Neural cell (in vitro differentiated cells): ENCODE measurements around the gene TRAF2. TPM values are rescaled to one million over a fixed set of nuclear protein-coding genes. Genes with fewer than 3 reads are reported as not detected.
A peak's percentile ranks its signal among the peaks of the same experiment; 100 is the strongest.

ENCODE experiments used
- H2AFZ ChIP-seq: fragments of 200-600, 300-800 bp; sonication (generic), shearing (Covaris generic); 2 replicates; pipeline ENCODE4 v1.6.0; 2014; ENCODE audit warnings: low read depth, mild to moderate bottlenecking, antibody characterized with exemption, low read length, moderate library complexity
- H3F3A ChIP-seq: fragments of 200-600 bp; shearing (Covaris generic); 2 replicates; pipeline ENCODE4 v1.6.1; 2016; ENCODE audit warnings: mild to moderate bottlenecking, moderate library complexity, mixed read lengths, antibody characterized with exemption, low read length; ENCODE audit not compliant: insufficient read depth, poor library complexity, severe bottlenecking
- H3K27ac ChIP-seq: fragments of 200-600, 300-800 bp; sonication (generic), shearing (Covaris generic); 2 replicates; pipeline ENCODE4 v1.5.1; 2014; ENCODE audit warnings: mild to moderate bottlenecking, low read length, moderate library complexity
- H3K27me3 ChIP-seq: fragments of 300-800, 200-600 bp; sonication (generic), shearing (Covaris generic); 2 replicates; pipeline ENCODE4 v1.6.0; 2014; ENCODE audit warnings: mild to moderate bottlenecking, low read depth, low read length, moderate library complexity; ENCODE audit not compliant: insufficient read depth
- H3K36me3 ChIP-seq: fragments of 300-800, 200-600 bp; sonication (generic), shearing (Covaris generic); 2 replicates; pipeline ENCODE4 v1.5.1; 2014; ENCODE audit warnings: mild to moderate bottlenecking, antibody characterized with exemption, low read length, moderate library complexity; ENCODE audit not compliant: insufficient read depth
- H3K4me2 ChIP-seq: fragments of 300-800, 200-600 bp; sonication (generic), shearing (Covaris generic); 2 replicates; pipeline ENCODE4 v1.6.0; 2014; ENCODE audit warnings: mild to moderate bottlenecking, low read length
- H3K4me3 ChIP-seq: fragments of 300-800, 200-600 bp; sonication (generic), shearing (Covaris generic); 2 replicates; pipeline ENCODE4 v1.5.1; 2014; ENCODE audit warnings: mild to moderate bottlenecking, low read length, moderate library complexity
- H3K79me2 ChIP-seq: fragments of 200-600 bp; shearing (Covaris generic); replicated peaks from 2 replicates; pipeline ENCODE4 v1.6.0; 2014; ENCODE audit warnings: mild to moderate bottlenecking, low read length, moderate library complexity; ENCODE audit not compliant: insufficient read depth
- H3K9ac ChIP-seq: fragments of 300-800, 200-600 bp; sonication (generic), shearing (Covaris generic); 2 replicates; pipeline ENCODE4 v1.6.1; 2016; ENCODE audit warnings: mild to moderate bottlenecking, low read length, mixed read lengths
- H3K9me2 ChIP-seq: fragments of 200-600 bp; shearing (Covaris generic); 2 replicates; pipeline ENCODE4 v1.6.1; 2016; ENCODE audit warnings: mild to moderate bottlenecking, low read length, mixed read lengths; ENCODE audit not compliant: insufficient read depth
- H3K9me3 ChIP-seq: fragments of 200-600, 300-800 bp; sonication (generic), shearing (Covaris generic); 2 replicates; pipeline ENCODE4 v1.6.1; 2016; ENCODE audit warnings: mild to moderate bottlenecking, mixed run types, low read length, moderate library complexity, mixed read lengths
- H4K20me1 ChIP-seq: fragments of 200-600 bp; shearing (Covaris generic); 2 replicates; pipeline ENCODE4 v1.6.1; 2016; ENCODE audit warnings: mild to moderate bottlenecking, mixed run types; ENCODE audit not compliant: insufficient read depth
- EP300 ChIP-seq: fragments of 450-650 bp; conservative IDR thresholded peaks from 2 replicates; pipeline ENCODE4 v1.6.1; 2014; ENCODE audit warnings: antibody characterized with exemption, mild to moderate bottlenecking, moderate library complexity; ENCODE audit not compliant: poor library complexity, severe bottlenecking
- EZH2 ChIP-seq: fragments of 200-600, 300-800 bp; shearing (Covaris generic), sonication (generic); IDR thresholded peaks from 2 replicates; pipeline ENCODE4 v1.6.1; 2014; ENCODE audit warnings: antibody characterized with exemption, low read length, borderline replicate concordance, mild to moderate bottlenecking; ENCODE audit not compliant: insufficient read depth, poor library complexity, severe bottlenecking
- MXI1 ChIP-seq: fragments of 450-650 bp; conservative IDR thresholded peaks from 2 replicates; pipeline ENCODE4 v1.6.1; 2014; ENCODE audit warnings: antibody characterized with exemption, mild to moderate bottlenecking; ENCODE audit not compliant: poor library complexity, severe bottlenecking
- POLR2AphosphoS5 ChIP-seq: IDR thresholded peaks from 2 replicates; pipeline ENCODE4 v1.6.1; 2012
- RAD21 ChIP-seq: fragments of 450-650 bp; conservative IDR thresholded peaks from 2 replicates; pipeline ENCODE4 v1.6.1; 2014; ENCODE audit warnings: antibody characterized with exemption, mild to moderate bottlenecking, moderate library complexity
- SMC3 ChIP-seq: fragments of 450-650 bp; conservative IDR thresholded peaks from 2 replicates; pipeline ENCODE4 v1.6.1; 2014; ENCODE audit warnings: antibody characterized with exemption, mild to moderate bottlenecking, moderate library complexity; ENCODE audit not compliant: poor library complexity
- TAF1 ChIP-seq: IDR thresholded peaks from 2 replicates; pipeline ENCODE4 v1.6.1; 2012; ENCODE audit warnings: low read depth
- polyA plus RNA-seq: library from polyadenylated mRNA; depleted of rRNA; stranded (reverse); fragments of >200 nt; gene quantifications from 2 replicates; pipeline ENCODE4 v1.2.3, GENCODE V29; 2014
- TF ChIP-seq, protein P1 (sequence below): fragments of 450-650 bp; IDR thresholded peaks from 2 replicates; pipeline ENCODE4 v1.5.1; 2014; ENCODE audit warnings: antibody characterized with exemption, mild to moderate bottlenecking, moderate library complexity; ENCODE audit not compliant: poor library complexity, severe bottlenecking
- TF ChIP-seq, protein P2 (sequence below): IDR thresholded peaks from 2 replicates; pipeline ENCODE4 v1.6.1; 2012; ENCODE audit warnings: borderline replicate concordance

TRAF2 gene
- polyA plus RNA-seq, 1 donor from 2014 or later: 14.6 TPM

DNA sequence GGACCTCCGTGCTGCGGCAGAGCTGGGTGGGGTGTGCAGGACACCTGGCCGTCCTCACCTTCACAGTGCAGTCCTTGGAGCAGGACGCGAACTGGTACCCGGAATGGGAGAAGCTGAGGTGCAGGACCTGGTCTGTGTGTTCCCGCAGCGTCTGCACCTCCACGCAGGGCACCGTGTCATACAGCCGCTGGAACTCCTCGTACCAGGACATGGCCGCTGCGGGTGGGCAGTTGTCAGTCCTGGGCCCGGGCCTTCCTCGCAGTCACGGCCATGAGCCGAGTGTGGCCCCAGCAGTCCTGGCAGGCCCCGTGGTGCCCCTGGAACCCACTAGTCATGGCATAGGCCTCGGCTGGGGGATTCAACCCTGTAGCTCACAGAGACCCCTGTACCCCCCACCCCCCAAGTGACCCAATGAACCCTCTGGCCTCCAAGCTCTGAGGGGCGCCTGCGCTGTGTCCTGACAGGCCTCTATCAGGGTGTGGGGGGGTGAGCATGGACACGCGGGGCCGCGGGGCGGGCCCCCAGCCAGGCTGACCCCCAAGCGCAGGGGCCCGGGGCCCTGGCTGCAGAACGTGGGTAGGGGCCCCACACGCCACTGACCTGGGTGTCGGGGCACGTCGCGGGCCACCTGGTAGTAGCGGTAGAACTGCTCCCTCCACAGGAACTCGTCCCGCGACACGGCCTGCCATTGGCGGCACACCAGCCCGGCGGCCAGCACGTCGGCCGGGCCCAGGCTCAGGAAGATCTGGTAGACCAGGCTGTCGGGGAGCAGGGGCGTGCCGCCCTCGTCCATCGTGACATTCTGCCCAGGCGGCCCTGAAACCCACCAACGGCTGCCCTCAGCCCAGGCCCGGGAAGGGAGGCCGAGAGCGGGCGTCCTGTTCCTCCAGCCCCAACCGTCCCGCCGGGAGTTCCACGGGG lies 57.2 kb downstream of the TRAF2 start:
- peak overlapping the region; percentile 97 for H3K4me3 ChIP-seq
- TF ChIP-seq, protein P1, sequence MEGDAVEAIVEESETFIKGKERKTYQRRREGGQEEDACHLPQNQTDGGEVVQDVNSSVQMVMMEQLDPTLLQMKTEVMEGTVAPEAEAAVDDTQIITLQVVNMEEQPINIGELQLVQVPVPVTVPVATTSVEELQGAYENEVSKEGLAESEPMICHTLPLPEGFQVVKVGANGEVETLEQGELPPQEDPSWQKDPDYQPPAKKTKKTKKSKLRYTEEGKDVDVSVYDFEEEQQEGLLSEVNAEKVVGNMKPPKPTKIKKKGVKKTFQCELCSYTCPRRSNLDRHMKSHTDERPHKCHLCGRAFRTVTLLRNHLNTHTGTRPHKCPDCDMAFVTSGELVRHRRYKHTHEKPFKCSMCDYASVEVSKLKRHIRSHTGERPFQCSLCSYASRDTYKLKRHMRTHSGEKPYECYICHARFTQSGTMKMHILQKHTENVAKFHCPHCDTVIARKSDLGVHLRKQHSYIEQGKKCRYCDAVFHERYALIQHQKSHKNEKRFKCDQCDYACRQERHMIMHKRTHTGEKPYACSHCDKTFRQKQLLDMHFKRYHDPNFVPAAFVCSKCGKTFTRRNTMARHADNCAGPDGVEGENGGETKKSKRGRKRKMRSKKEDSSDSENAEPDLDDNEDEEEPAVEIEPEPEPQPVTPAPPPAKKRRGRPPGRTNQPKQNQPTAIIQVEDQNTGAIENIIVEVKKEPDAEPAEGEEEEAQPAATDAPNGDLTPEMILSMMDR: no peak
- TF ChIP-seq, protein P2, sequence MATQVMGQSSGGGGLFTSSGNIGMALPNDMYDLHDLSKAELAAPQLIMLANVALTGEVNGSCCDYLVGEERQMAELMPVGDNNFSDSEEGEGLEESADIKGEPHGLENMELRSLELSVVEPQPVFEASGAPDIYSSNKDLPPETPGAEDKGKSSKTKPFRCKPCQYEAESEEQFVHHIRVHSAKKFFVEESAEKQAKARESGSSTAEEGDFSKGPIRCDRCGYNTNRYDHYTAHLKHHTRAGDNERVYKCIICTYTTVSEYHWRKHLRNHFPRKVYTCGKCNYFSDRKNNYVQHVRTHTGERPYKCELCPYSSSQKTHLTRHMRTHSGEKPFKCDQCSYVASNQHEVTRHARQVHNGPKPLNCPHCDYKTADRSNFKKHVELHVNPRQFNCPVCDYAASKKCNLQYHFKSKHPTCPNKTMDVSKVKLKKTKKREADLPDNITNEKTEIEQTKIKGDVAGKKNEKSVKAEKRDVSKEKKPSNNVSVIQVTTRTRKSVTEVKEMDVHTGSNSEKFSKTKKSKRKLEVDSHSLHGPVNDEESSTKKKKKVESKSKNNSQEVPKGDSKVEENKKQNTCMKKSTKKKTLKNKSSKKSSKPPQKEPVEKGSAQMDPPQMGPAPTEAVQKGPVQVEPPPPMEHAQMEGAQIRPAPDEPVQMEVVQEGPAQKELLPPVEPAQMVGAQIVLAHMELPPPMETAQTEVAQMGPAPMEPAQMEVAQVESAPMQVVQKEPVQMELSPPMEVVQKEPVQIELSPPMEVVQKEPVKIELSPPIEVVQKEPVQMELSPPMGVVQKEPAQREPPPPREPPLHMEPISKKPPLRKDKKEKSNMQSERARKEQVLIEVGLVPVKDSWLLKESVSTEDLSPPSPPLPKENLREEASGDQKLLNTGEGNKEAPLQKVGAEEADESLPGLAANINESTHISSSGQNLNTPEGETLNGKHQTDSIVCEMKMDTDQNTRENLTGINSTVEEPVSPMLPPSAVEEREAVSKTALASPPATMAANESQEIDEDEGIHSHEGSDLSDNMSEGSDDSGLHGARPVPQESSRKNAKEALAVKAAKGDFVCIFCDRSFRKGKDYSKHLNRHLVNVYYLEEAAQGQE: no peak
- no peak for TF ChIP-seq EZH2
- TF ChIP-seq TAF1: no peak
- TF ChIP-seq POLR2AphosphoS5: no peak
- TF ChIP-seq RAD21: no peak
- TF ChIP-seq MXI1: no peak
- no peak for TF ChIP-seq SMC3
- TF ChIP-seq EP300: no peak
- peaks cover 6% of the 10 kb centered on the region for H3K36me3 ChIP-seq
- H3F3A ChIP-seq: no peaks in the 10 kb centered on the region
- H3K9me3 ChIP-seq: no peaks in the 10 kb centered on the region
- H3K4me2 ChIP-seq: peak overlapping the region; percentile 44
- no peaks in the 10 kb centered on the region for H4K20me1 ChIP-seq
- H2AFZ ChIP-seq: no peak overlapping the region
- peaks cover 8% of the 10 kb centered on the region for H3K79me2 ChIP-seq
- H3K27me3 ChIP-seq: no peaks in the 10 kb centered on the region
- peak overlapping the region; percentile 74 for H3K9ac ChIP-seq
- no peak overlapping the region for H3K27ac ChIP-seq
- no peaks in the 10 kb centered on the region for H3K9me2 ChIP-seq

DNA sequence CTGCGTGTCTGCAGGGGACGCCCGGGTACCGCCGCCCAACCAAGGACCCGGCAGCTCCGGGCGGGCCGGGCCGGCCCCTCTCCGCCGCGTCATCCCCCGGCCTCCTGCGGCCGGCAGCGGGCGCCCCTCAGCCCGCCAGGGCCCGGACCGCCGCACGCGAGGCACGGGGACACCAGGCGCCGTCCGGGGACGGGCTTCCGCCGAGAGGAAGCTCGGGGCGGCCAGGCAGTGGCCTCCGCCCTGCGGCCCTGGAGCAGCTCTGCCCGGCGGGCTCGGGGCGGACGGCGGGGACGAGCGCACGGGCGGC lies 57.8 kb downstream of the TRAF2 start:
- Histone ChIP-seq H3K9me3 (no peaks in the 10 kb centered on the region), H3K9me2 (no peaks in the 10 kb centered on the region), H3K79me2 (peaks cover 8% of the 10 kb centered on the region), H3K4me3 (peak overlapping the region; percentile 97), H4K20me1 (no peaks in the 10 kb centered on the region), H3K36me3 (peaks cover 6% of the 10 kb centered on the region), H3K27me3 (no peaks in the 10 kb centered on the region), H3F3A (no peaks in the 10 kb centered on the region), H3K4me2 (no peak overlapping the region), H3K9ac (peak overlapping the region; percentile 74), H3K27ac (no peak overlapping the region), H2AFZ (no peak overlapping the region)
- no peak for TF ChIP-seq MXI1
- no peak for TF ChIP-seq EZH2
- TF ChIP-seq, protein P1: no peak
- no peak for TF ChIP-seq TAF1
- TF ChIP-seq, protein P2: no peak
- no peak for TF ChIP-seq SMC3
- no peak for TF ChIP-seq EP300
- no peak for TF ChIP-seq RAD21
- no peak for TF ChIP-seq POLR2AphosphoS5
